Body of pancreas (tissue), 4 donors: ENCODE measurements around the gene TPK1.

Experiments
- POLR2A ChIP-seq, 3 donors: fragments of 450-650 bp; IDR thresholded peaks; one replicate each; pipeline ENCODE4 v1.6.1; 2016; ENCODE audit warnings: antibody characterized with exemption in 3 of 3, mild to moderate bottlenecking in 2 of 3
- TF ChIP-seq, protein P1 (sequence below), 7 experiments: fragments of 450-650 bp in 4 of 7; fragments of 200-600 bp in 3 of 7; sonication (generic) in 3 of 7; IDR thresholded peaks; one replicate each; pipeline ENCODE4 v1.5.1; 2016 to 2019; ENCODE audit warnings: antibody characterized with exemption in 7 of 7

DNA sequence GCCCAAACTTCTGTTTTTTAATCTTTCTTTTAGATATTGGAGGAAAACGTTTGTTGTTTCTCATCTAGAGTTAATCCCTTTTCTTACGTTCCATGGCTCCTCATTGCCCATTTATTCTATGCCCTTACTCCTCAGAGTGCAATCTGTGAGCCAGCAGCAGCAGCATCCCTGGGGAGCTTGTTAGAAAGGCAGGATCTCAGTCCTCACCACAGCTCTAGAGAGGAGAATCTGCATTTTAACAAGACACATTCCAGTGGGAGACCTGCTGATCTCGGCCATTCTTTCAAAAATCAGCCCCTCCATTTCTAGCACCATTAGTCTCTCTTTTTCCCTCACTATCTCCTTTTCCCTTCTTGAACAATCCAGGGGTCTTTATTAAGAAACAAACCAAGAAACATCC is 348.0 kb downstream of the TPK1 start:
- TF ChIP-seq, protein P1, sequence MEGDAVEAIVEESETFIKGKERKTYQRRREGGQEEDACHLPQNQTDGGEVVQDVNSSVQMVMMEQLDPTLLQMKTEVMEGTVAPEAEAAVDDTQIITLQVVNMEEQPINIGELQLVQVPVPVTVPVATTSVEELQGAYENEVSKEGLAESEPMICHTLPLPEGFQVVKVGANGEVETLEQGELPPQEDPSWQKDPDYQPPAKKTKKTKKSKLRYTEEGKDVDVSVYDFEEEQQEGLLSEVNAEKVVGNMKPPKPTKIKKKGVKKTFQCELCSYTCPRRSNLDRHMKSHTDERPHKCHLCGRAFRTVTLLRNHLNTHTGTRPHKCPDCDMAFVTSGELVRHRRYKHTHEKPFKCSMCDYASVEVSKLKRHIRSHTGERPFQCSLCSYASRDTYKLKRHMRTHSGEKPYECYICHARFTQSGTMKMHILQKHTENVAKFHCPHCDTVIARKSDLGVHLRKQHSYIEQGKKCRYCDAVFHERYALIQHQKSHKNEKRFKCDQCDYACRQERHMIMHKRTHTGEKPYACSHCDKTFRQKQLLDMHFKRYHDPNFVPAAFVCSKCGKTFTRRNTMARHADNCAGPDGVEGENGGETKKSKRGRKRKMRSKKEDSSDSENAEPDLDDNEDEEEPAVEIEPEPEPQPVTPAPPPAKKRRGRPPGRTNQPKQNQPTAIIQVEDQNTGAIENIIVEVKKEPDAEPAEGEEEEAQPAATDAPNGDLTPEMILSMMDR (IDR thresholded peaks at IDR 0.05): no peak
- TF ChIP-seq POLR2A (IDR thresholded peaks at IDR 0.05): no peak
